Left cardiac atrium (tissue), 4 donors: ENCODE measurements around the gene ARHGAP26. TPM values are rescaled to one million over a fixed set of nuclear protein-coding genes. Genes with fewer than 3 reads are reported as not detected.

ENCODE experiments used
- ATAC-seq, 2 donors: fragments of 200-7000 bp; cut with Tn5 transposase; one replicate each; pipeline ENCODE4 v1.9.1; 2020; ENCODE audit warnings: mild to moderate bottlenecking in 2 of 2, moderate library complexity in 2 of 2
- DNase-seq: peaks from one replicate; pipeline ENCODE4 v3.0.0-alpha.2; 2020
- intact Hi-C, 2 donors: fragments of 100-400 bp; cut with DNase I; formaldehyde crosslinking; loops; one replicate each; pipeline versions ENCODE4 v1.14.1 to v1.15.1; 2022 to 2023
- total RNA-seq, 2 donors: library from RNA; stranded (reverse); fragmentation: NEBNext Ultra II Directional; extraction: Animal tissue kit (Norgen Biotek cat#: 25700); gene quantifications; one replicate each; pipeline ENCODE4 v1.2.1, GENCODE V29; 2021
- donor health status: DM: no; HTN: yes; CAD: no.
- donor health status: DM: no; HTN: yes; CAD: no; lungs with severe emphysema.
- donor health status: DM: yes; HTN: yes; CAD: no.
- donor health status: Dilated cardiomyopathy.

ARHGAP26 gene
- total RNA-seq, 2 donors from 2014 or later: 29.6 to 50.2 TPM

- no peak for ATAC-seq
- intact Hi-C loops: no loop called here
Observed at GRCh38 chr5:143209881-143210395, 439.8 kb downstream of the ARHGAP26 start.

GRCh38 chr5:143210576-143210975 lies 440.4 kb downstream of the ARHGAP26 start:
- no peak for DNase-seq
- ATAC-seq: no peak
- intact Hi-C loops: no loop called here

More at GRCh38 chr5:143209881-143210395, 439.8 kb downstream of the ARHGAP26 start:
- no peak for DNase-seq

GRCh38 chr5:143212261-143212660 lies 442.1 kb downstream of the ARHGAP26 start:
- ATAC-seq: peak in 1 of 2 donors; percentile 11
- intact Hi-C loops: no loop called here
- DNase-seq: no peak

- DNase-seq (no peak), ATAC-seq (peak; percentile 59 to 70)
- intact Hi-C loops: no loop called here
Observed at GRCh38 chr5:143213231-143213850, 443.2 kb downstream of the ARHGAP26 start.

GRCh38 chr5:143213851-143214363 lies 443.7 kb downstream of the ARHGAP26 start:
- DNase-seq: no peak
- ATAC-seq: peak; percentile 14 to 19
- intact Hi-C loops: no loop called here

- no peak for ATAC-seq
- intact Hi-C loops: no loop called here
- no peak for DNase-seq
Observed at GRCh38 chr5:143214458-143214857, 444.3 kb downstream of the ARHGAP26 start.

GRCh38 chr5:143214890-143215289 lies 444.7 kb downstream of the ARHGAP26 start:
- DNase-seq: no peak
- no peak for ATAC-seq
- intact Hi-C loops: no loop called here

- intact Hi-C loops: no loop called here
- ATAC-seq: no peak
- no peak for DNase-seq
Observed at GRCh38 chr5:143215690-143216089, 445.5 kb downstream of the ARHGAP26 start.

GRCh38 chr5:143216211-143216610 lies 446.0 kb downstream of the ARHGAP26 start:
- ATAC-seq (no peak), DNase-seq (no peak)
- intact Hi-C loops: no loop called here

GRCh38 chr5:143217065-143217803 lies 447.1 kb downstream of the ARHGAP26 start:
- no peak for ATAC-seq
- intact Hi-C loops: no loop called here

GRCh38 chr5:143217804-143218160 lies 447.6 kb downstream of the ARHGAP26 start:
- intact Hi-C loops: no loop called here
- ATAC-seq: no peak

More at GRCh38 chr5:143217065-143217803, 447.1 kb downstream of the ARHGAP26 start:
- no peak for DNase-seq

GRCh38 chr5:143218517-143219170 lies 448.5 kb downstream of the ARHGAP26 start:
- ATAC-seq (no peak), DNase-seq (no peak)
- intact Hi-C loops: no loop called here

More at GRCh38 chr5:143217804-143218160, 447.6 kb downstream of the ARHGAP26 start:
- no peak for DNase-seq

- DNase-seq: no peak
- ATAC-seq: no peak
- intact Hi-C loops: no loop called here
Observed at GRCh38 chr5:143219696-143220095, 449.5 kb downstream of the ARHGAP26 start.

GRCh38 chr5:143220748-143221251 lies 450.6 kb downstream of the ARHGAP26 start:
- intact Hi-C loops: no loop called here
- DNase-seq: no peak
- no peak for ATAC-seq

GRCh38 chr5:143222287-143223231 lies 452.4 kb downstream of the ARHGAP26 start:
- ATAC-seq (peak; percentile 43 to 54), DNase-seq (no peak)
- intact Hi-C loops: no loop called here

- ATAC-seq (no peak), DNase-seq (no peak)
- intact Hi-C loops: no loop called here
Observed at GRCh38 chr5:143224672-143225071, 454.5 kb downstream of the ARHGAP26 start.

GRCh38 chr5:143225511-143225910 lies 455.3 kb downstream of the ARHGAP26 start:
- intact Hi-C loops: no loop called here
- DNase-seq: no peak
- ATAC-seq: no peak

GRCh38 chr5:143226361-143226760 lies 456.2 kb downstream of the ARHGAP26 start:
- DNase-seq: no peak
- intact Hi-C loops: no loop called here
- no peak for ATAC-seq

- intact Hi-C loops: no loop called here
- ATAC-seq: no peak
- no peak for DNase-seq
Observed at GRCh38 chr5:143226872-143227271, 456.7 kb downstream of the ARHGAP26 start.
